ENCODE results near the gene TSSC4.

TSSC4 gene

DNA sequence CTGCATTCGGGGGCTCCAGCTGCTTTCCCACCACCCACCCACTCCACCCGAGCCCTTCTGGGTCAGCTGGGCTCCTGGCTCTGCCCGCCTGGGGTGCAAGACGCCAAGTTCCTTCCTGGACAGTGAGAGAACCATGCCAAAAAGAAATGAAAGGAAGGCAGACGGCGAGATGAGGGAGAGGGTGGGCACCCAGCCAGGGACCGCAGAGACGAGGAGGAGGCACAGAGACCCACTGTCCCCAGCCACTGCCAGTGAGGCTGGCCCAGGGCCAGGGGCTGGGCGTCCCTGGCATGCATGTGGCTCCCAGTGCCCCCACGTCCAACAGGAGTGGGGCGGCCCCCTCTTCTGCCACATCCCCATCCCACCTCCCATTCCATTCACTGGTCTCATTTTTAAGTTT, 34.3 kb upstream of the TSSC4 start:
- TF ChIP-seq TAF1 (IDR thresholded peaks at IDR 0.05; ENCODE audit: borderline replicate concordance, insufficient read depth, low read length) (no peak), POLR2AphosphoS5 (IDR thresholded peaks at IDR 0.05; ENCODE audit: low read depth, low read length) (no peak), SIN3A (IDR thresholded peaks at IDR 0.05; ENCODE audit: borderline replicate concordance, insufficient read depth, low read length) (no peak), FOXP2 (optimal IDR thresholded peaks at IDR 0.05; ENCODE audit: borderline replicate concordance, extremely low read depth, extremely low read length, insufficient read depth) (no peak)
- TF ChIP-seq, protein P1, sequence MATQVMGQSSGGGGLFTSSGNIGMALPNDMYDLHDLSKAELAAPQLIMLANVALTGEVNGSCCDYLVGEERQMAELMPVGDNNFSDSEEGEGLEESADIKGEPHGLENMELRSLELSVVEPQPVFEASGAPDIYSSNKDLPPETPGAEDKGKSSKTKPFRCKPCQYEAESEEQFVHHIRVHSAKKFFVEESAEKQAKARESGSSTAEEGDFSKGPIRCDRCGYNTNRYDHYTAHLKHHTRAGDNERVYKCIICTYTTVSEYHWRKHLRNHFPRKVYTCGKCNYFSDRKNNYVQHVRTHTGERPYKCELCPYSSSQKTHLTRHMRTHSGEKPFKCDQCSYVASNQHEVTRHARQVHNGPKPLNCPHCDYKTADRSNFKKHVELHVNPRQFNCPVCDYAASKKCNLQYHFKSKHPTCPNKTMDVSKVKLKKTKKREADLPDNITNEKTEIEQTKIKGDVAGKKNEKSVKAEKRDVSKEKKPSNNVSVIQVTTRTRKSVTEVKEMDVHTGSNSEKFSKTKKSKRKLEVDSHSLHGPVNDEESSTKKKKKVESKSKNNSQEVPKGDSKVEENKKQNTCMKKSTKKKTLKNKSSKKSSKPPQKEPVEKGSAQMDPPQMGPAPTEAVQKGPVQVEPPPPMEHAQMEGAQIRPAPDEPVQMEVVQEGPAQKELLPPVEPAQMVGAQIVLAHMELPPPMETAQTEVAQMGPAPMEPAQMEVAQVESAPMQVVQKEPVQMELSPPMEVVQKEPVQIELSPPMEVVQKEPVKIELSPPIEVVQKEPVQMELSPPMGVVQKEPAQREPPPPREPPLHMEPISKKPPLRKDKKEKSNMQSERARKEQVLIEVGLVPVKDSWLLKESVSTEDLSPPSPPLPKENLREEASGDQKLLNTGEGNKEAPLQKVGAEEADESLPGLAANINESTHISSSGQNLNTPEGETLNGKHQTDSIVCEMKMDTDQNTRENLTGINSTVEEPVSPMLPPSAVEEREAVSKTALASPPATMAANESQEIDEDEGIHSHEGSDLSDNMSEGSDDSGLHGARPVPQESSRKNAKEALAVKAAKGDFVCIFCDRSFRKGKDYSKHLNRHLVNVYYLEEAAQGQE (IDR thresholded peaks at IDR 0.05; ENCODE audit: insufficient read depth in 1 of 2, low read depth in 2 of 2, low read length in 2 of 2), result no peak

DNA sequence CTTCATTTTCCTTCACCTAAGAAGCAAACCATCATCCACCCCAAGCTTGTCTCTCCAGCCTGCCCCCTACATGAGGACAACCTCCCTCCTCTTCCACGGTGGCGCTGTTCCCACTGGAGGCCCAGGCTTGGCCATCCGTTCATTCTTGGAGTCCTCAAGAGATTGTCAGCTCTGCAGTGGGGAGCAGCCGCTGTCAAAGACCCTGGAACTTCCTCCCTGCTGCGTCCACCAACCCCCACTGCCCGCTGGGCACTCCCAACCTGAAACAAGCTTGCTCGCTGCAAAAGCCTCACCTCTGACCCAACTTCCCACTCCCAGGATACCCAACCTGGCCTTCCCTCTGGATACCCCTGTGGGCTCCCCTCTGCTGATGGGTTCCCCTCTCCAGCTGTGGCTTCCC, 33.8 kb upstream of the TSSC4 start:
- no peak for TF ChIP-seq FOXP2 (optimal IDR thresholded peaks at IDR 0.05; ENCODE audit: borderline replicate concordance, extremely low read depth, extremely low read length, insufficient read depth)
- TF ChIP-seq, protein P1 (IDR thresholded peaks at IDR 0.05; ENCODE audit: insufficient read depth in 1 of 2, low read depth in 2 of 2, low read length in 2 of 2), result no peak
- no peak for TF ChIP-seq TAF1 (IDR thresholded peaks at IDR 0.05; ENCODE audit: borderline replicate concordance, insufficient read depth, low read length)

DNA sequence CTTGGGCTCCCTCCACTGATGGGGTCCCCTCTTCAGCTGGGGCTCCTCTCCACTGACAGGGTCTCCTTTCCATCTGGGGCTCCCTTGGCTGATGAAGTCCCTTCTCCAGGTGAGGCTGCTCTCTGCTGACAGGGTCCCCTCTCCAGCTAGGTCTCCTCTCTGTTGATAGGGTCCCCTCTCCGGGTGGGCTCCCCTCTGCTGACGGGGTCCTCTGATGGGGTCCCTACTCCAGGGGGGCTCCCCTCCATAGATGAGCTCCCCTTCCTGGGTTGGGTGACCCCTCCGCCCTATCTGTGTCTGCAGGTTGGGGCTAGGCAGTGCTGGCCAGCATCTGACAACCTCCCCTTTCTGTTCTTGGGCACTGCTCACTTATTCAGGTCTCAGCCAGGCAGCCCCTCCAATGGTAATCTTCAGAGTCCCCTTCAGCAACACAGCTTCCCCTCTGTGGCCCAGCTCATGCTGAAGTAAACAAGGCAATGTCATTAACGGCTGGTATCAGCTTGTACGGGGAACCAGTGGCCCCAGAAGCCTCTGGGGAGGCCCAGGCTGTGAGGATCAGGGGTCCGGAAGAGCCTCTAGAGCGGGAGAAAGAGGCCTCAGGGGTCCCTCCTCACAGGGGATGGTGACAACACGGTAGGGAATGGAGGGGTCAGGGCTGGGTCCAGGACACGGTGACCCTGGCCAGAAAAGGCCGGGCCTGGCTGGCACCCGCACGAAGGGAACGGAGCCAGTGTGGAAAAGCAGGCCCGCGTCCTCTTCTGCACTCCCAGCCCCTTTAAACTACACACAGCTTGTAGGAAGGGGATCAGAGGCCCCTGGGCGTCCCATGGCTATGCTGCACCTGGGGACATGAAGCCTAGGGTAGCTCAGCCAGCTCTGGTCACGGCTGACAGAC, 33.0 kb upstream of the TSSC4 start:
- TF ChIP-seq FOXP2 (optimal IDR thresholded peaks at IDR 0.05; ENCODE audit: borderline replicate concordance, extremely low read depth, extremely low read length, insufficient read depth) (no peak), SIN3A (IDR thresholded peaks at IDR 0.05; ENCODE audit: borderline replicate concordance, insufficient read depth, low read length) (no peak), POLR2AphosphoS5 (IDR thresholded peaks at IDR 0.05; ENCODE audit: low read depth, low read length) (no peak), TAF1 (IDR thresholded peaks at IDR 0.05; ENCODE audit: borderline replicate concordance, insufficient read depth, low read length) (no peak)
- TF ChIP-seq, protein P1 (IDR thresholded peaks at IDR 0.05; ENCODE audit: insufficient read depth in 1 of 2, low read depth in 2 of 2, low read length in 2 of 2), result no peak

DNA sequence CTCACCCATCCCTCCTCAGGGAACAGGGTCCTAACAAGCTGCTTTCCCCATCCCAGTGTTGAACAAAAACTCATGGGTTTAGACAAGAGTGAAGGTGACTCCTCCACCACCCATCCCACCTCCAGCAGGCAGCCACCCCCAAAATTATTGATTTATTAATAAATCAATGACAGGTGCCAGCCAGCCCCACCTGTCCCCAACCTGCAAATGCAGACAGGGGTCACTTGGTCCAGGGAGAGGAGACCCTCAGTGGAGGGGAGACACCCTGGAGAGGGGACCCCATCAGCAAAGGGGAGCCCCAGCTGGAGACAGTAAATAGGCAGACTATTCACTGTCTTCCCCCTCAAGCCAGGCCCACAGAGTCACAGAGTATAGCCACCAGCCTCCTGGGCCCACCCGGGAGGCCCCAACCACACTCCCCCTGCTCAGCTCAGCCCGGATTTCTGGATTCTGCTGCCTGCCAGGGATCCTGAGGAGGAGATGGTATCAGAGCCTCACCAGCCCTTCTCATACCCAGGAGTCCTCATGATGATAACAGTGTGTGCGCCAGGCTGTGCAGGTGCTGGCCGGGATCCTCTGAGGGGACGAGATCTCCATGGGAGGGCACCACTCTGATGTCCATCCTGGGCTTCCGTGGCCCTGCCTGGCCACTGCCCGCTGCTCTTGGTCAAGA, 32.2 kb upstream of the TSSC4 start:
- TF ChIP-seq POLR2AphosphoS5 (IDR thresholded peaks at IDR 0.05; ENCODE audit: low read depth, low read length), result no peak
- TF ChIP-seq TAF1 (IDR thresholded peaks at IDR 0.05; ENCODE audit: borderline replicate concordance, insufficient read depth, low read length), result no peak
- no peak for TF ChIP-seq SIN3A (IDR thresholded peaks at IDR 0.05; ENCODE audit: borderline replicate concordance, insufficient read depth, low read length)
- no peak for TF ChIP-seq FOXP2 (optimal IDR thresholded peaks at IDR 0.05; ENCODE audit: borderline replicate concordance, extremely low read depth, extremely low read length, insufficient read depth)
- TF ChIP-seq, protein P1 (IDR thresholded peaks at IDR 0.05; ENCODE audit: insufficient read depth in 1 of 2, low read depth in 2 of 2, low read length in 2 of 2), result no peak
